NB4 (cell line): Measurements from ENCODE around the gene BIN1.

Experiments
- CTCF ChIP-seq: IDR thresholded peaks from one replicate; pipeline ENCODE4 v1.5.1; 2012; ENCODE audit warnings: low read depth, low read length
- MAX ChIP-seq: IDR thresholded peaks from 2 replicates; pipeline ENCODE4 v1.6.1; 2011; ENCODE audit warnings: low read depth, low read length
- MYC ChIP-seq: IDR thresholded peaks from 2 replicates; pipeline ENCODE4 v1.6.1; 2011; ENCODE audit warnings: low read depth, low read length
- POLR2A ChIP-seq: IDR thresholded peaks from 2 replicates; pipeline ENCODE4 v1.6.1; 2011; ENCODE audit warnings: mild to moderate bottlenecking; ENCODE audit not compliant: insufficient read length; ENCODE audit errors: extremely low read depth

DNA sequence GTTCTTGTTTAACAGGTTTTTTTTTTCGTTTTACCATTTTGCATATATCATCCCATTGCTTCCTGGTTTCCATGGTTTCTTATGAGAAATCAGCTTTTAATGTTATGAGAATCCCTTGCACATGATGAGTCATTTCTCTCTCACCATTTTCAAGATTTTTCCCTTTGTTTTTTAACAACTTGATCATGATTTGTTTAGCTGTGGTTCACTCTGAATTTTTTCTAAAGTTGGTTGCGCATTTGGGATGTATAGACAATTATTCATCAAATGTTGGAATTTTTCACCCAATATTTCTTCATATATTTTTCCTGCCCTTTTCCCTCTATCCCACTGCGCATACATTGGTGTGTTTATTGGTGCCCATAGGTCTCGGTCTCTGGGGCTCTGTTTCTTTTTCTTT, 42.4 kb upstream of the BIN1 start:
- no peak for TF ChIP-seq MYC
- TF ChIP-seq CTCF = no peak
- TF ChIP-seq POLR2A = no peak
- TF ChIP-seq MAX = no peak
